DOHH2 (cell line): Measurements from ENCODE around the gene TESK1.

ENCODE experiments used
- H3F3A ChIP-seq: fragments of 200-600 bp; sonication (generic), shearing (Covaris generic); 2 replicates; pipeline ENCODE4 v1.6.0; 2016; ENCODE audit warnings: antibody characterized with exemption, mild to moderate bottlenecking; ENCODE audit not compliant: control insufficient read depth, insufficient read depth
- H3K27ac ChIP-seq: fragments of 200-600 bp; sonication (generic); 2 replicates; pipeline ENCODE4 v1.5.1; 2014; ENCODE audit warnings: low read depth, mild to moderate bottlenecking, low read length, moderate library complexity
- H3K27me3 ChIP-seq: fragments of 200-600 bp; sonication (generic); 2 replicates; pipeline ENCODE4 v1.6.1; 2014; ENCODE audit warnings: mild to moderate bottlenecking, low read length, mixed read lengths; ENCODE audit not compliant: control insufficient read depth
- H3K36me3 ChIP-seq: fragments of 200-600 bp; sonication (generic); 2 replicates; pipeline ENCODE4 v1.6.1; 2014; ENCODE audit warnings: mild to moderate bottlenecking, low read length, moderate library complexity, mixed read lengths; ENCODE audit not compliant: control insufficient read depth
- H3K4me1 ChIP-seq: fragments of 200-600 bp; sonication (generic); 2 replicates; pipeline ENCODE4 v1.6.1; 2014; ENCODE audit warnings: mild to moderate bottlenecking, low read length, mixed read lengths; ENCODE audit not compliant: control insufficient read depth
- H3K4me2 ChIP-seq: fragments of 200-600 bp; sonication (generic); 2 replicates; pipeline ENCODE4 v1.6.0; 2014; ENCODE audit warnings: mild to moderate bottlenecking, low read length, moderate library complexity
- H3K4me3 ChIP-seq: fragments of 200-600 bp; sonication (generic); 2 replicates; pipeline ENCODE4 v1.5.1; 2014; ENCODE audit warnings: mild to moderate bottlenecking, low read length, mixed read lengths
- H3K79me2 ChIP-seq: fragments of 200-600 bp; sonication (generic); 2 replicates; pipeline ENCODE4 v1.6.1; 2014; ENCODE audit warnings: mild to moderate bottlenecking, low read length, mixed read lengths; ENCODE audit not compliant: control insufficient read depth
- H3K9me2 ChIP-seq: fragments of 200-600 bp; sonication (generic); replicated peaks from 2 replicates; pipeline ENCODE4 v1.6.1; 2014; ENCODE audit warnings: mild to moderate bottlenecking, low read length, mixed read lengths; ENCODE audit not compliant: control insufficient read depth
- H3K9me3 ChIP-seq: fragments of 200-600 bp; sonication (generic); 2 replicates; pipeline ENCODE4 v1.6.1; 2014; ENCODE audit warnings: antibody characterized with exemption, low read length, mixed read lengths; ENCODE audit not compliant: control insufficient read depth, insufficient read depth
- H4K20me1 ChIP-seq: fragments of 200-600 bp; sonication (generic); 2 replicates; pipeline ENCODE4 v1.6.0; 2014; ENCODE audit warnings: low read depth, mild to moderate bottlenecking, antibody characterized with exemption, low read length, moderate library complexity; ENCODE audit not compliant: control insufficient read depth, insufficient read depth
- CTCF ChIP-seq: fragments of 200-600 bp; sonication (generic); IDR thresholded peaks from one replicate; pipeline ENCODE4 v1.5.1; 2014; ENCODE audit warnings: antibody characterized with exemption, mild to moderate bottlenecking, low read depth, low read length; ENCODE audit not compliant: poor library complexity, severe bottlenecking
- EZH2phosphoT487 ChIP-seq: fragments of 200-600 bp; sonication (generic); IDR thresholded peaks from 2 replicates; pipeline ENCODE4 v1.6.1; 2017; ENCODE audit warnings: borderline replicate concordance, mild to moderate bottlenecking, antibody characterized with exemption, low read length, moderate library complexity, mixed read lengths

The TESK1 gene

GRCh38 chr9:35563791-35564197, 41.3 kb upstream of the TESK1 start:
- H3K27me3 ChIP-seq = no peaks in the 10 kb centered on the region
- no peak for TF ChIP-seq CTCF
- TF ChIP-seq EZH2phosphoT487 = no peak
- H3K79me2 ChIP-seq = no peaks in the 10 kb centered on the region
- H3K36me3 ChIP-seq = no peaks in the 10 kb centered on the region
- no peaks in the 10 kb centered on the region for H3K9me2 ChIP-seq
- H3K27ac ChIP-seq = no peak overlapping the region
- no peaks in the 10 kb centered on the region for H3K9me3 ChIP-seq
- H3F3A ChIP-seq = no peaks in the 10 kb centered on the region
- no peak overlapping the region for H3K4me2 ChIP-seq
- no peak overlapping the region for H3K4me3 ChIP-seq
- H3K4me1 ChIP-seq = no peaks in the 10 kb centered on the region
- no peaks in the 10 kb centered on the region for H4K20me1 ChIP-seq

DNA sequence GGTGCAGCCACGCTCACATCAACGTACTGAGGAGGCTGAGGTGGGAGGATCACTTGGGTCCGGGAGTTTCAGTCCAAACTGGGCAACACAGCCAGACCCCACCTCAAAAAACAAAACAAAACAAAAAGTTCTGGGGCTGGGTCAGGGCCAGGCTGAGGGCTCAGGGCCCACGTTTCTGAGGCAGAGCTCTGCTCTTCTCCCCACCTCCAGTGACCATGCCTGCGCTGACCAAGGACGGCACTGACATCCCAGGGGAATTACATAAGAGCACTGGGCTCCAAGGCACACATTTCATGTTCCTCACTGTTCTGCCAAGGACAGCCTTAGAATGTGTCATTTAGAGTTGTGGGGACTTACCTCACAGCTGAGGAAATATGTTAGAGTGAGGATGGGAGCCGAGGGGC, 40.4 kb upstream of the TESK1 start:
- H3F3A ChIP-seq = no peaks in the 10 kb centered on the region
- H3K4me3 ChIP-seq = no peak overlapping the region
- no peak overlapping the region for H3K27ac ChIP-seq
- H3K4me2 ChIP-seq = no peak overlapping the region
- H3K36me3 ChIP-seq = no peaks in the 10 kb centered on the region
- H3K9me3 ChIP-seq = no peaks in the 10 kb centered on the region
- no peaks in the 10 kb centered on the region for H3K79me2 ChIP-seq
- TF ChIP-seq CTCF (no peak), EZH2phosphoT487 (no peak)
- peaks cover 8% of the 10 kb centered on the region for H3K4me1 ChIP-seq
- no peaks in the 10 kb centered on the region for H3K27me3 ChIP-seq
- H4K20me1 ChIP-seq = no peaks in the 10 kb centered on the region
- no peaks in the 10 kb centered on the region for H3K9me2 ChIP-seq

- no peak for TF ChIP-seq EZH2phosphoT487
- peak; percentile 11 for TF ChIP-seq CTCF
- Histone ChIP-seq H3F3A (no peaks in the 10 kb centered on the region), H3K27ac (no peak overlapping the region), H3K27me3 (no peaks in the 10 kb centered on the region), H3K4me2 (no peak overlapping the region), H3K9me2 (no peaks in the 10 kb centered on the region), H3K79me2 (no peaks in the 10 kb centered on the region), H3K4me1 (peaks cover 24% of the 10 kb centered on the region), H4K20me1 (no peaks in the 10 kb centered on the region), H3K4me3 (no peak overlapping the region), H3K36me3 (no peaks in the 10 kb centered on the region), H3K9me3 (no peaks in the 10 kb centered on the region)
Observed at GRCh38 chr9:35566417-35566816, 38.6 kb upstream of the TESK1 start.

GRCh38 chr9:35568196-35568595, 36.9 kb upstream of the TESK1 start:
- Histone ChIP-seq H3K79me2 (no peaks in the 10 kb centered on the region), H3K27me3 (no peaks in the 10 kb centered on the region), H3K4me2 (no peak overlapping the region), H4K20me1 (no peaks in the 10 kb centered on the region), H3K36me3 (no peaks in the 10 kb centered on the region), H3K4me1 (peaks cover 24% of the 10 kb centered on the region), H3K9me2 (no peaks in the 10 kb centered on the region), H3K4me3 (no peak overlapping the region), H3K9me3 (no peaks in the 10 kb centered on the region), H3F3A (no peaks in the 10 kb centered on the region), H3K27ac (no peak overlapping the region)
- TF ChIP-seq EZH2phosphoT487 (no peak), CTCF (no peak)
